ENCODE data around the gene RBM4.

The RBM4 gene

GRCh38 chr11:66689661-66690590 lies 51.4 kb downstream of the RBM4 start:
- DNase-seq (no peak), ATAC-seq (no peak)

- no peak for DNase-seq
Measured at GRCh38 chr11:66691311-66691980, 52.9 kb downstream of the RBM4 start.

GRCh38 chr11:66692446-66692845 lies 53.9 kb downstream of the RBM4 start:
- ATAC-seq (no peak), DNase-seq (no peak)

More at GRCh38 chr11:66691311-66691980, 52.9 kb downstream of the RBM4 start:
- no peak for ATAC-seq

- ATAC-seq: no peak
- DNase-seq: no peak
Measured at GRCh38 chr11:66692871-66693331, 54.4 kb downstream of the RBM4 start.

- ATAC-seq: no peak
- DNase-seq: no peak
Measured at GRCh38 chr11:66693356-66694055, 55.0 kb downstream of the RBM4 start.

- DNase-seq (no peak), ATAC-seq (no peak)
Measured at GRCh38 chr11:66694056-66694410, 55.5 kb downstream of the RBM4 start.

- peak; percentile 80 for ATAC-seq
- DNase-seq: peak; percentile 88
Measured at GRCh38 chr11:66694732-66695207, 56.3 kb downstream of the RBM4 start.
